Activated naive CD8-positive, alpha-beta T cell (primary cell): Measurements from ENCODE around the gene ZNF442.
"Not testable (repeated sequence)": the region's sequence is repeated elsewhere in the genome, so short reads cannot be mapped to it uniquely, and the experiment has no call there.

ENCODE experiments used
- H3K27ac Mint-ChIP-seq: one replicate; pipeline ENCODE4 v1.8.0; 2021; ENCODE audit warnings: mixed read lengths
- H3K27me3 Mint-ChIP-seq: one replicate; pipeline ENCODE4 v1.8.0; 2021; ENCODE audit warnings: mixed read lengths
- H3K36me3 Mint-ChIP-seq: one replicate; pipeline ENCODE4 v1.8.0; 2021; ENCODE audit warnings: mixed read lengths
- H3K4me1 Mint-ChIP-seq: one replicate; pipeline ENCODE4 v1.8.0; 2021; ENCODE audit warnings: low read depth, mixed read lengths
- H3K4me3 Mint-ChIP-seq: one replicate; pipeline ENCODE4 v1.8.0; 2021; ENCODE audit warnings: mild to moderate bottlenecking, mixed read lengths
- H3K9me3 Mint-ChIP-seq: one replicate; pipeline ENCODE4 v1.8.0; 2021; ENCODE audit warnings: low read depth, mixed read lengths

The ZNF442 gene

DNA sequence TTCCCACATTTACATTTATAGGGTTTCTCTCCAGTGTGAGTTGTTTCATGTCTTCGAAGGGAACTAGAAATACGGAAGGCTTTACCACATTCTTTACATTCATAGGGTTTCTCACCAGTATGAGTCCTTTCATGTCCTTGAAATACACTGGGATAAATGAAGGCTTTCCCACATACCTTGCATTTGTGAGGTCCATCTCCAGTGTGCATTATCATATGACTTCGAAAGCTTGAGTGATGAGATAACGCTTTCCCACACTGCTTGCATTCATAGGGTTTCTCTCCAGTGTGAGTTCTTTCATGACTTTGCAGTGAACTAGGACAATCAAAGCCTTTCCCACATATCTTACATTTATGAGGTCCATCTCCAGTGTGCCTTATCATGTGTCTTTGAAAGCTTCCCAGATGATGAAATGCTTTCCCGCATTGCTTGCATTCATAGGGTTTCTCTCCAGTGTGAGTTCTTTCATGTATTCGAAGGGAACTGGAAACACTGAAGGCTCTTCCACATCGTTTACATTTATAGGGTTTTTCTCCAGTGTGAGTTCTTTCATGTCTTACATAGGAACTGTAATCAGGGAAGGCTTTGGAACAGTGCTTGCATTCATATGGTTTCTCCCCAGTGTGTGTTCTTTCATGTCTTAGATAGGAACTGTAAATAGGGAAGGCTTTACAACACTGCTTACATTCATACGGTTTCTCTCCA is 15.1 kb downstream of the ZNF442 start:
- H3K4me3 Mint-ChIP-seq, result no peak overlapping the region
- no peak overlapping the region for H3K27ac Mint-ChIP-seq
- peaks cover 35% of the 10 kb centered on the region for H3K9me3 Mint-ChIP-seq
- no peaks in the 10 kb centered on the region for H3K4me1 Mint-ChIP-seq
- peaks cover 44% of the 10 kb centered on the region for H3K36me3 Mint-ChIP-seq
- no peaks in the 10 kb centered on the region for H3K27me3 Mint-ChIP-seq

DNA sequence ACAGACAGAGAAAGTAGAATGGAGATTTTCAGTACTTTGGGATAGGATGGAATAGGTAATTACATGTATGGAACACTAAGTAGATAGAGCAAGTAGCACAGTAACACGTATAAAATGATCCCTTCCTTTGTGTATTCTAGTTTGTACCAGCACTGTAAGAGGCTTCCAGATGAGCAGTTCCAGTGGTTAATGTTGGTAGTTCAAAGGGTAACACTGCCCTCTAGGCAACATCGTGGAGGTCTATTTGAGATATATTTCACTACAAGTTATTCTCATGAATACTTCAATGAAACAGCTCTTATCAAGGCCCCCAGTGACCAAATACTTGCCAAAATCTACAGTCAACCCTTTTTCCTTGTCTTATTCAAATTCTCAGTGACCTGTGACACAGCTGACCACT is 18.6 kb downstream of the ZNF442 start:
- Mint-ChIP-seq H3K27me3 (no peaks in the 10 kb centered on the region), H3K4me3 (no peak overlapping the region), H3K27ac (no peak overlapping the region), H3K4me1 (no peaks in the 10 kb centered on the region), H3K9me3 (peaks cover 20% of the 10 kb centered on the region), H3K36me3 (peaks cover 26% of the 10 kb centered on the region)

GRCh38 chr19:12345197-12345596 is 20.3 kb downstream of the ZNF442 start:
- Mint-ChIP-seq H3K9me3 (peaks cover 17% of the 10 kb centered on the region), H3K4me1 (no peaks in the 10 kb centered on the region), H3K4me3 (no peak overlapping the region), H3K27me3 (no peaks in the 10 kb centered on the region), H3K27ac (no peak overlapping the region), H3K36me3 (peaks cover 20% of the 10 kb centered on the region)

- Mint-ChIP-seq H3K9me3 (no peaks in the 10 kb centered on the region), H3K4me3 (peak within 1 kb of the TSS; percentile 95), H3K27me3 (no peaks in the 10 kb centered on the region), H3K36me3 (peaks cover 2% of the 10 kb centered on the region), H3K27ac (peak within 1 kb of the TSS; percentile 96), H3K4me1 (peaks cover 43% of the 10 kb centered on the region)
Observed at GRCh38 chr19:12333162-12334159, 32.0 kb downstream of the ZNF442 start, which contains the start of gene ZNF563. Gene ZNF563 (minus strand): TSS chr19:12333633. CDS start chr19:12333482, 151 bp downstream.

DNA sequence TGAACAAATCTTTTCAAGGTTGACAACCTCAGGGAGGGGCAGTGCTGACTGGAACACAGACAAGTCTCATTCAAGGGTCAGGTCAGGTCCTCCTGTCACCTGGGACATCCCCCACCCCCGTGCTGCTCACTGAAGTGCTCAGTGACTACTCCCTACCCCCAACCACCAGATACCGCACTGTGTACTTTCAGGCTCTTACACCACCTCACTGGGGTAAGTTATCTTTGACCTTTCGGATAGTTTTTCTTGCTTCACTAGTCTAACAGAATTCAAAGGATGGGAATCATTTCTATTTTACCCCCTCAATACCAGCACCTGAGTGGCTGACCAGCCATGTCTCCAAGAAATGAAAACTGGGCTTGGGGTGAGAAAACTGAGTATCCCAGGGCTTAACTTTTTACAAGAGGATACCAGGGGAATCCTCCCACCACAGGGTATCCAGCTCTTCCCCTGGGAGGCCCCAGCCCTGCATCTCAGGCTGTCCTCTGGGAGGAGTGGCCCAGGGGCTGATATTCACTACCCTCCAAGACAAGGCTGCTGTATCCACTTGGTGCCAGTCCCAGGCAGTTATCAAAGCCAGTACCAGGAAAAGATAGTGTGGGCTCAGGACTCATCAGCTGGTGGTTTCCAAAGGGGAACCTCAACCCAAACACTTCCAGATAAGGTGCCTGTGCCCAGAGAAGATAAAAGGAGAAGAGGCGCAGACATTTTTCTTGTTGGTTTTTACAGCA is 34.1 kb downstream of the ZNF442 start:
- peaks cover 57% of the 10 kb centered on the region for H3K4me1 Mint-ChIP-seq

GRCh38 chr19:12330340-12330739 is 35.1 kb downstream of the ZNF442 start:
- H3K27ac Mint-ChIP-seq, result peak overlapping the region; percentile 89
- peaks cover 12% of the 10 kb centered on the region for H3K36me3 Mint-ChIP-seq
- H3K4me3 Mint-ChIP-seq, result peak overlapping the region; percentile 95
- peaks cover 66% of the 10 kb centered on the region for H3K4me1 Mint-ChIP-seq
- no peaks in the 10 kb centered on the region for H3K27me3 Mint-ChIP-seq
- no peaks in the 10 kb centered on the region for H3K9me3 Mint-ChIP-seq

More for the DNA sequence above, 34.1 kb downstream of the ZNF442 start:
- peak overlapping the region; percentile 95 for H3K4me3 Mint-ChIP-seq
- no peaks in the 10 kb centered on the region for H3K9me3 Mint-ChIP-seq
- peak overlapping the region; percentile 89 for H3K27ac Mint-ChIP-seq
- no peaks in the 10 kb centered on the region for H3K27me3 Mint-ChIP-seq
- H3K36me3 Mint-ChIP-seq, result peaks cover 7% of the 10 kb centered on the region

DNA sequence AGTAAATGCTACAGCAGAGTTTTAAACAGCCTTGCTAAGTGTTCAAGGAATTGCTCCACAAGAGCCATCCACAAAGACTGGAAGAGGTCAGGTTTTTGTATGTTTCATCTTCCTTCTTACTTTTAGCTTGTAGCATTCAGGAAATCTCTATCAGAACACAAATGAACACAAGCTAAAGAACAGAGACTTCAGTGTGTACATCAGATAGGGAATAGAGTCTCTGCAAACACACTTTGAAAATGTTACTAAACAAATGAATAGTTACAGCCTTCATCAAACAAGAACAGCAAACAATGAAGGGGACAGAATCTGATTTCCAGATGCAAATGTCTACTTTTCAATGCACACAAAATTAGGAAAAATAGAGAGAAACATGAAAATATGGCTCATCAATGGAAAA is 39.8 kb downstream of the ZNF442 start:
- Mint-ChIP-seq H3K36me3 (peaks cover 27% of the 10 kb centered on the region), H3K9me3 (no peaks in the 10 kb centered on the region), H3K4me1 (peaks cover 39% of the 10 kb centered on the region), H3K4me3 (no peak overlapping the region), H3K27ac (no peak overlapping the region), H3K27me3 (no peaks in the 10 kb centered on the region)

- Mint-ChIP-seq H3K4me3 (no peak overlapping the region), H3K36me3 (peaks cover 39% of the 10 kb centered on the region), H3K4me1 (no peaks in the 10 kb centered on the region), H3K27ac (no peak overlapping the region), H3K9me3 (peaks cover 9% of the 10 kb centered on the region), H3K27me3 (no peaks in the 10 kb centered on the region)
Observed at GRCh38 chr19:12318782-12319413, 46.6 kb downstream of the ZNF442 start.

DNA sequence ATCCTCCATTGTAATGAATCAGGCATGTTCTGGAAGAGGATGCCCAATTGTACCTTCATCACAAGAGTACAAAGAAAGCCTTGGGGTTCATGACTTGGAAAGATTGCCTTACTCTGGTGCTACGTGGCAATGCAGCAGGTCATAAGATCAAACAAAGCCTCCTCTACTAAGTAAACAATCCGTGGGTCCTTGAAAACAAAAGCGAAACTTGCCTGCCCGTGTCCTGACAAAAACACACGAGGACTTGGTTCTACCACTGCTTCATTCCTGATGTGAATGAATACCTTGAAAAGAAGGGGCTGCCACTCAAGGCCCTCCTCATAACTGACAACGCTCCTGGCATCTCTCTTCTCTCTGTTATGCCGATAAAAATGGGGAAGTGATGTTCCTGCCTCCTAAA is 50.9 kb downstream of the ZNF442 start:
- no peak overlapping the region for H3K4me3 Mint-ChIP-seq
- H3K36me3 Mint-ChIP-seq, result peaks cover 27% of the 10 kb centered on the region
- peaks cover 3% of the 10 kb centered on the region for H3K4me1 Mint-ChIP-seq
- no peaks in the 10 kb centered on the region for H3K27me3 Mint-ChIP-seq
- peaks cover 9% of the 10 kb centered on the region for H3K9me3 Mint-ChIP-seq
- H3K27ac Mint-ChIP-seq, result no peak overlapping the region

DNA sequence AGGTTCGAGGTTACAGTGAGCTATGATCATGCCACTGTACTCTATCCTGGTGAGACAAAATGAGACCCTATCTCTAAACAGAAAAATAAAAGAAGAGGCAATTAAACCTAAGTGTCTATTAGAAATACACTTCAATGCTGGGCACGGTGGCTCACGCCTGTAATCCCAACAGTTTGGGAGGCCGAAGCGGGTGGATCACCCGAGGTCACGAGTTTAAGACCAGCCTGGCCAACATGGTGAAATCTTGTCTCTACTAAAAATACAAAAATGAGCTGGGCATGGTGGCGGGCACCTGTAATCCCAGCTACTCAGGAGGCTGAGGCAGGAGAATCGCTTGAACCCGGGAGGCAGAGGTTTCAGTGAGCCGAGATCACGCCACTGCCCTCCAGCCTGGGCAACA is 56.6 kb downstream of the ZNF442 start:
- not testable (repeated sequence) for H3K27me3 Mint-ChIP-seq, H3K36me3 Mint-ChIP-seq, H3K4me3 Mint-ChIP-seq, H3K27ac Mint-ChIP-seq, H3K9me3 Mint-ChIP-seq, H3K4me1 Mint-ChIP-seq
